ENCODE results near the gene PSENEN. TPM values are rescaled to one million over a fixed set of nuclear protein-coding genes. Genes with fewer than 3 reads are reported as not detected.

The PSENEN gene
- total and polyA plus RNA-seq, 2 of the 8 experiments (the other 6 are each of a cell fraction or from before 2014, with no cell fraction given): 66.7 to 75.3 TPM

- no peak overlapping the region for H2AFZ ChIP-seq (ENCODE audit: low read length)
- ChIA-PET CTCF (ENCODE audit: partially characterized antibody) (interaction anchor here (0.8 to 3.8 kb wide), 7 partner anchors 8 to 142 kb away, joined by 3 to 13 read pairs (median 3); no protein-coding TSS in a partner anchor), POLR2A (ENCODE audit: partially characterized antibody) (interaction anchor here (2.2 kb wide), 1 partner anchor 16 kb away, joined by 9 read pairs; no protein-coding TSS in a partner anchor)
- WGBS, 2 experiments (ENCODE audit: extremely low coverage in 1 of 2, insufficient coverage in 1 of 2, insufficient read length in 1 of 2, insufficient replicate concordance in 2 of 2, low coverage in 1 of 2, low lambda C conversion rate in 2 of 2, missing lambda C conversion rate in 1 of 2): 91% methylated on average over 10 of the region's 11 CpGs; no CpG with 5 or more reads in 1 of the 2 experiments
- no peak overlapping the region for H2BK20ac ChIP-seq (ENCODE audit: low read length)
- H3K14ac ChIP-seq (ENCODE audit: insufficient read length): no peak overlapping the region
- H2BK12ac ChIP-seq (ENCODE audit: low read depth, low read length): no peak overlapping the region
- H3K4me1 ChIP-seq (replicated peaks in 1 of 4; ENCODE audit: control insufficient read depth in 3 of 4, insufficient read depth in 4 of 4, low read length in 3 of 4): peaks cover 0 to 6% (median 2%) of the 10 kb centered on the region in 4 experiments; a peak in 2 of 7 replicates
- H2BK5ac ChIP-seq (ENCODE audit: low read depth, low read length): no peak overlapping the region
- H3K27ac ChIP-seq (ENCODE audit: low read depth, low read length): no peak overlapping the region
- H3K9me3 ChIP-seq (ENCODE audit: insufficient read depth in 2 of 2, low read depth in 1 of 2, low read length in 1 of 2): no peaks in the 10 kb centered on the region
- no peak overlapping the region for H4K91ac ChIP-seq (replicated peaks; ENCODE audit: insufficient read length, low read length)
- H3K18ac ChIP-seq (ENCODE audit: extremely low read depth, low read length): no peak overlapping the region
- peaks cover 3 to 7% of the 10 kb centered on the region in 2 experiments for H4K20me1 ChIP-seq (replicated peaks in 1 of 2; ENCODE audit: control insufficient read depth in 1 of 2, insufficient read depth in 2 of 2, low read length in 2 of 2)
- H3K23ac ChIP-seq (ENCODE audit: insufficient read length): no peak overlapping the region
- H3K9ac ChIP-seq (replicated peaks in 1 of 4; ENCODE audit: extremely low read depth in 1 of 4, low read depth in 3 of 4, low read length in 3 of 4): no peak overlapping the region
- no peak overlapping the region for H4K5ac ChIP-seq (ENCODE audit: insufficient read length, low read depth, low read length)
- no peak overlapping the region for H3K56ac ChIP-seq (replicated peaks; ENCODE audit: insufficient read length, low read depth, low read length)
- H3K23me2 ChIP-seq (ENCODE audit: low read depth, low read length): peaks cover 7% of the 10 kb centered on the region; the same call in 1 of the 2 replicates
- no peak overlapping the region for H2AK5ac ChIP-seq (ENCODE audit: low read depth, low read length)
- no peaks in the 10 kb centered on the region; a peak in 1 of 7 replicates for H3K27me3 ChIP-seq (replicated peaks in 1 of 4; ENCODE audit: control insufficient read depth in 3 of 4, extremely low read depth in 1 of 4, insufficient read depth in 3 of 4, low read length in 3 of 4)
- FAIRE-seq (no peak), DNase-seq (ENCODE audit: low read depth in 1 of 2, low spot score in 2 of 2) (no peak)
- H2BK15ac ChIP-seq (ENCODE audit: low read length): no peak overlapping the region
- H3K79me1 ChIP-seq (ENCODE audit: low read depth, low read length): no peaks in the 10 kb centered on the region
- H3K4me3 ChIP-seq (ENCODE audit: extremely low read depth in 1 of 4, insufficient read depth in 2 of 4, low read depth in 3 of 4, low read length in 4 of 4): no peak overlapping the region
- no peak overlapping the region for H4K8ac ChIP-seq (ENCODE audit: extremely low read depth, insufficient read depth, low read length)
- H3K4me2 ChIP-seq (ENCODE audit: insufficient read depth in 1 of 2, low read depth in 2 of 2, low read length in 2 of 2): no peak overlapping the region
- H3K79me2 ChIP-seq (ENCODE audit: control insufficient read depth in 1 of 2, insufficient read depth in 2 of 2, low read length in 2 of 2): no peaks in the 10 kb centered on the region
- H3K36me3 ChIP-seq (ENCODE audit: control insufficient read depth in 2 of 4, insufficient read depth in 4 of 4, low read length in 3 of 4): no peaks in the 10 kb centered on the region
- H2BK120ac ChIP-seq (replicated peaks; ENCODE audit: low read depth, low read length): no peak overlapping the region
- no peak overlapping the region for H3K4ac ChIP-seq (replicated peaks; ENCODE audit: insufficient read length, low read depth, low read length)
- no peak for TF ChIP-seq SRF (IDR thresholded peaks at IDR 0.05; ENCODE audit: low read depth, low read length)
- no peak for TF ChIP-seq POLR2AphosphoS5 (IDR thresholded peaks at IDR 0.05; ENCODE audit: low read depth, low read length)
- TF ChIP-seq JUN (IDR thresholded peaks at IDR 0.05; ENCODE audit: low read depth, low read length): no peak
- no peak for TF ChIP-seq SIRT6 (IDR thresholded peaks at IDR 0.05; ENCODE audit: low read length)
- no peak for TF ChIP-seq SP1 (IDR thresholded peaks at IDR 0.05; ENCODE audit: low read depth, low read length)
- no peak for TF ChIP-seq SIN3A (conservative IDR thresholded peaks at IDR 0.05 in 1 of 2, IDR thresholded peaks at IDR 0.05 in 1 of 2; ENCODE audit: low read depth in 1 of 2, low read length in 2 of 2)
- TF ChIP-seq ZNF274 (IDR thresholded peaks at IDR 0.05; ENCODE audit: borderline replicate concordance, extremely low read depth, low read length): no peak
- no peak for TF ChIP-seq E2F6 (IDR thresholded peaks at IDR 0.05)
- no peak for TF ChIP-seq HDAC2 (IDR thresholded peaks at IDR 0.05; ENCODE audit: borderline replicate concordance in 1 of 2, low read depth in 2 of 2, low read length in 2 of 2)
- TF ChIP-seq POU5F1 (IDR thresholded peaks at IDR 0.05; ENCODE audit: low read depth, low read length): no peak
- TF ChIP-seq RBBP5 (IDR thresholded peaks at IDR 0.05; ENCODE audit: borderline replicate concordance, low read depth, low read length): no peak
- no peak for TF ChIP-seq KDM4A (IDR thresholded peaks at IDR 0.05; ENCODE audit: low read depth, low read length, severe bottlenecking)
Measured at GRCh38 chr19:35789195-35789977, 43.9 kb downstream of the PSENEN start.

All from H1 (cell line).